HL-60/S4 treated with retinoic acid at 250 ng/mL for 4 days and 3 days (cell line): Measurements from ENCODE around the gene LRRK1.

Source experiments
- in situ Hi-C: fragments of 300-500 bp; cut with MboI; formaldehyde crosslinking; loops from 2 replicates; pipeline ENCODE4 v1.7.0; 2022; ENCODE audit warnings: low sequenced_read_pairs

Gene LRRK1

DNA sequence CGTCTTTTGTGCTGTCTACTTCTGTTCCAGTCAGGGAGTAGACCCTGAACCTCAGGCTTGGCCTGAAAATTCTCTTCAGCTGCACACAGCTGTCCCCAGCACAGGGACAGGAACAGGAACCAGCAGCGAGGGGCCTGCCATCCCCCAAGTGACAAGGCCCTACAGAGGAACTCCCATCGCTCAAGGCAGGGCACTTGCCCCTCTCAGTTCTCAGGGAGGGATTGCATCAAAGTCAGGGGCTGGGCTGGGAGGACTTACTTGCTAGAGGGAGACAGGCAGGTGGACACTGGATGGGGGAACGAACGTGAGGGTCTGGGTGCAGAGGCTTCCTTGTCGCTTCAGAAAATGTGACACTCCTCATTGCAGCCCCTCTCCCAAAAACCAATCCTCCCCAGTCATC, 169.1 kb downstream of the LRRK1 start:
- in situ Hi-C loops, result no loop called here

DNA sequence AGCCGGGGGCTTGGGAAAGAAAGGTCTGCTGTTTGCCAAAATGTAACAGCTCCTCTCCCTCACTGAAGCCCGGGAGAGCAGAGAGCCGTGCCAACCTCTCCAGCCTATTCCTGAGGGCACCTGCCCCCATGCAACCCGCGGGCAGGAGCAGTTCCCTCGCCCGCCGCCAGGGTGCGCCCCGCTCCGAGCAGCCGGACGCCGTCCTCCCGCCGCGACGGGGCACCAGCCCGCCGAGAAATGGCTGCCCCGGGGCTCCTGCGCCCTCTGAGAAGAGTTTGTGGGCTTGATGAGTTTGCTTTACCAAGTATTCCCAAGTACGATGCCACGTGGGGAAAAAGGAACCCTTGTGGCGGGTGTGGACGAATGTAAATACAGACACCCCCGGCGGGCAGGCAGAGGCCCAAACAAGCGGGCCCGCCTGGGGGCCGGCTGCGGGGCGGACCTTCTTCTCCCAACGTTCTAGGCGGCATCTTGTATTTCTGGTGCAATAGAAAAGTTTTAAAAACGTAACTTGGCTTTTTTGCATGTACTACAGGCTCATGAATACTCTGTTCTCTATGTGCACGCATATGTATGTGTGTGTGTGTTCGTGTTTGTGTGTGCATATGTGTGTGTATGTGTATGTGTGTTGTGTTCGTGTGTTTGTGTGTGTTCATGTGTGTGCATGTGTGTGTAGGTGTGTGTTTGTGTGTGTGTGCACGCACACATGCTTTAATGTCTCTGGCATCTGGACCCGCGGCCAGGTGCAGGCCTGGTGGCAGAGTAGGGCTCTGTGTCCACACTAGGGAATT, 169.8 kb downstream of the LRRK1 start:
- in situ Hi-C loops, result no loop called here

DNA sequence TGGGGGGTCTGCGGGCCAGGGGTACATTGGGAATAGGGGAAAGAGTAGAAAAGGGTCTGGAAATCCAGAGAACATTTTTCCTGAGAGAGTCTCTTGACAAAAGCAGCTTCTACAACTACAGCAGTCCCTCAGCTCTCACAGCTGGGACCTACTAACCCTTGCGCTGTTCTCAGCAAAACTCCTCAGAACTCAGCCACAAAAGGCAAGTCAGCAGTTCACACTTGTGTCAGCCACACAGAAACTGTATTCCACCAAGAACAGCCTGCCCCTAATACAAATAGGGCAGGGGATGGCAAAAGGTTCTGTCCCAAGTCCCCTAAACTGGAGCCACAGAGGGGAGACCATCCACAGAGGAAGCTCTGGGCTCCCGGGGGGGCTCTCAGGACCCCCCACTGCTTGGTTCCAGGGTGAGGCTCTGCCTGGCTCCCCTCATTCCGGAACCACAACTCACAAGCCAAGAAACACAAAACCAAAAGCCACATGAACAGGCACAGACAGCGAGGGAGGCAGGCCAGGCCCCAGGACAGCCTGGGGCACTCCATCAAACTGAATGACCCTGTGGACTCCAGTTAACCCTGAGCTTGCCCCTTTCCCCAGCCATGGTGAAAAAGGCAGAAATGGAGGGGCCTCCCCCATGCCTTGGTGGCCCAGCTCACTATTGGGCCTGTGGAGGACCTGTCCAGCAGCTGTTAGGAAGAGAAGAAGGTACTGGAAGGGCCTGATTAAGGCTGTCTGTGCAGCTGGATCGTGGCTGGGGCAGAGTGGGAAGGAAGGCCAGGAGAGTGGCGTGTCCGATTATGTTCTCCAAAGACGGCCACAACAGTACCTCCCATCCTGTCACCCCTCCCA, 170.6 kb downstream of the LRRK1 start:
- in situ Hi-C loops, result loop anchor here (10.0 kb wide), 1 partner anchor 175 kb away; no protein-coding TSS in a partner anchor

DNA sequence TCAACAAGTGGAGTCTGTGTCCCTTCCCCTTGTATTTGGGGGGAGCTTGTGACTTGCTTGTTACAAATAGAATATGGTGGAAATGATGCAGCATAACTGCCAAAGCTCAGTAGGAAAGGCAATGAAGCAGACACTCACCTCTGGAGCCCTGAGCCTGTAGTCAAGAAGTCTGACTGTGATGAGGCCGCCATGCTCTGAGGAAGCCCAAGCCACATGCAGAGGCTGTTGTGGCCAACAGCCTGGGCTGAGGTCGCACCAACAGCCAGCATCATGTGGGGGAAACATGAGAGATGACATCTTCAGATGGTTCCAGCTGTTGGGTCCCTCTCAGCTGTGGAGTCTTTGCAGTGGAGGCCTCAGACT, 171.3 kb downstream of the LRRK1 start:
- in situ Hi-C loops, result loop anchor here (10.0 kb wide), 1 partner anchor 174 kb away; no protein-coding TSS in a partner anchor

DNA sequence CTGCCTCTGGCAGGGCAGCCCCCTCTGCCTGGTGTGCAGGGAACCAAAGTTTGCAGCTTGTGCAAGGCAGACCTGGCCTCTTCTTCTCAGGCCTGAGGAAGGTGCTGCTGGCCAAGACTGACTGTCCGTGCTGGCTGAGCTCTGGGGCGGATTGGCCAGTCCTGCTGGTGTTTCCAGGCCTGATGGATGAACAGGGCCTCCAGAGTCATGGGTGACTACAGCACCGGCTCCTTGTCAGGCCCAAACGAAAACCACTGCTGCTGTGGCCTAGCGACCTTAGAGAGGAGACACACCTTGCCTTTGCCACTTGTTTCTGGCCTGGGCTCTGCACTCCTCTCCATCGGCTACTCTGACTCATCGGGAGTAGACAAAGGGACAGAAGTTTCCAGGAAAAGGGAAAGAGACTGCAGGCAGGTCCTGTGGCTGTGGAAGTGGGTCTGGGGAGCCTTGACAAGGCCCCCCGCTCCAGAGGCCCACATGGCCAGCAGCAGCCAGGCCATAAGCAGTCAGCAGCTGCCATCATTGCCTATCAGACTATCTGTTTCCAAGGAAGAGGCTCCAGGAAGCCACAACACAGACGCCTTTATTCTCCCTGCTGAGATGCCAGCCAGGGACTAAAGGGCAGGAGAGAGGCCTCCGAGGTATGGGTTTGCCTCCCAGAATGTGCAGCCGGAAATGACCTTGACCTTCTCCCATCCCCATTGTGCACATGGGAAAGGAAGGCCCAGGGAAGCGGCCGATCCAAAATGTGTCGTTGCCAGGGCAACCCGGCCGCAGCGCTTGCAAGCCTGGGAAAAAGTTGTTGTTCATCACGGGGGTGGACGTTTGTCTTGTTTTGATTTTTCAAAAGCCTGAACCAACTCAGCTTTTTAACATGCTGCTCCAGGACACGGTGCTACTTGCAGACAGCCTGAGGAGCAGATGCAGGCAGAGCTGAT, 172.2 kb downstream of the LRRK1 start:
- in situ Hi-C loops, result loop anchor here (10.0 kb wide), 1 partner anchor 173 kb away; no protein-coding TSS in a partner anchor

DNA sequence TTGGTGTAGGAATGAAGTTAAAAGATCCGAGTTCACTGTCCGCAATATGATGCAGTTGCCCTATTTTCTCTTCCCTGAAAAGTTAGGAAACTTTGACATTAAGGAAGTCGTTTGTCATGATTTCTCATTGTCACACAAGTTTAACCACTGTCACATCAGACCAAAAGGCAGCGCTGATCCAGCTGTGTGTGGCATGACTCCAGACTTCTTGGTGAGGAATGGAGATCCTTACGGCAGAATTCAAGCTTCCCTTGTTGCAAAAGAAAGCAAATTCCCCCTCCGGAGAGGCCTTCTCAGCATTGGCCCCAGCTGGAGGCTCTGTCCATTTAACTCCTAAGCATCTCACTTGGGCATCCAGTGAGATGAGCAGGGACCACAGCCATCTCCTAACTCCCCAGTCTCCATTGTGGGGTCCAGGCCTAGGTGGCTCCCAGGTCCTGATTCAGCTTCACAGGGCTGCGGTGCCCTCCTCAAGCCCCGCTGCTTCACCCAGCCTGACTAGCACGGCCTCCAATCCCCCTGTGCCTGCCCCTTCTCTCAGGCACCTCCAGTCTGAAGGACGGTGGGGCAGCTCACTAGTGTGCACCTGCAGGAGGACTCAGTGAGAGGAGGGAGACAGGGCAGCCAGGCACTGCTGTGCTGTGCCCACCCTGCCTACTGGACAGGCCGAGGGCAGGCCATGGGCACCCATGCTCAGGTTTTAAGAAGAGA, 173.2 kb downstream of the LRRK1 start:
- in situ Hi-C loops, result loop anchor here (10.0 kb wide), 1 partner anchor 172 kb away; no protein-coding TSS in a partner anchor

DNA sequence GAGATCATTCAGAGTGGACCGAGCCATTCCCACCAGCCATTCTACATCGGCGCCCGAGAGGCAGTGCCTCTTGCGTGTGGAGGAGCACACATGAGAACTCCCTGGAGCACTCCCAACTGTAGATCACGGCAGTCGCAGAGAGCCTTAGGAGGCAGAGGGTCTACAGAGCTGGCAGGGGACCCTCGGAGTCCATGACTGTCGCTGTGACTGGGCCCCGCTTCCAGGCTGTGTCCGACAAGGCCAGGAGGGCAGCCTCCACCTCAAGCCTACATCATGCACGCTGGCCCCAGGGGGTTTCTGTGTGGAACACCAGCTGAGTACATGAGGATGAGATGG, 173.7 kb downstream of the LRRK1 start:
- in situ Hi-C loops, result loop anchor here (10.0 kb wide), 1 partner anchor 172 kb away; no protein-coding TSS in a partner anchor

DNA sequence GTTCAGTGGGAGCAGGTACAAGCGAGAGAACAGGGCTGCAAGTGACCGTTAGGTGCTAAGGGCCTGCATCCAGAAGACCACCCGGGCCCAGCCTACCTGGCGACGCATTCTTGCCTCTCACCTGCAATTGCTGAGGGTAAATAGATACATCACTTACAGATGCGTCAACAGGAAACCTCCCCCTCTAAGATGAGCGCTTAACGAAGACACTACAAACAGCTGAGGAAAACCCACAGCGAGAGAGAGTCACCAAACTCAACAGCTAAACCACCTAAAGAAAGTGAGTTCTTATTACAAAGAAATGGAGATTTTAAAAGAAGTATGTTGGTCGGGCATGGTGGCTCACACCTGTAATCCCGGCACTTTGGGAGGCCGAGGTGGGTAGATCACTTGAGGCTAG, 174.8 kb downstream of the LRRK1 start:
- in situ Hi-C loops, result loop anchor here (10.0 kb wide), 1 partner anchor 171 kb away; no protein-coding TSS in a partner anchor

DNA sequence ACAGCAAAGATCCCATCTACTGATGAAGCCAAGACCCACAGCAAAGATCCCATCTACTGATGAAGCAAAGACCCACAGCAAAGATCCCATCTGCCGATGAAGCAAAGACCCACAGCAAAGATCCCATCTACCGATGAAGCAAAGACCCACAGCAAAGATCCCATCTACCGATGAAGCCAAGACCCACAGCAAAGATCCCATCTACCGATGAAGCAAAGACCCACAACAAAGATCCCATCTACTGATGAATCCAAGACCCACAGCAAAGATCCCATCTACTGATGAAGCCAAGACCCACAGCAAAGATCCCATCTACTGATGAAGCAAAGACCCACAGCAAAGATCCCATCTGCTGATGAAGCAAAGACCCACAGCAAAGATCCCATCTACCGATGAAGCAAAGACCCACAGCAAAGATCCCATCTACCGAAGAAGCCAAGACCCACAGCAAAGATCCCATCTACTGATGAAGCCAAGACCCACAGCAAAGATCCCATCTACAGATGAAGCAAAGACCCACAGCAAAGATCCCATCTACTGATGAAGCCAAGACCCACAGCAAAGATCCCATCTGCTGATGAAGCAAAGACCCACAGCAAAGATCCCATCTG, 176.7 kb downstream of the LRRK1 start:
- in situ Hi-C loops, result loop anchor here (10.0 kb wide), 1 partner anchor 169 kb away; no protein-coding TSS in a partner anchor

DNA sequence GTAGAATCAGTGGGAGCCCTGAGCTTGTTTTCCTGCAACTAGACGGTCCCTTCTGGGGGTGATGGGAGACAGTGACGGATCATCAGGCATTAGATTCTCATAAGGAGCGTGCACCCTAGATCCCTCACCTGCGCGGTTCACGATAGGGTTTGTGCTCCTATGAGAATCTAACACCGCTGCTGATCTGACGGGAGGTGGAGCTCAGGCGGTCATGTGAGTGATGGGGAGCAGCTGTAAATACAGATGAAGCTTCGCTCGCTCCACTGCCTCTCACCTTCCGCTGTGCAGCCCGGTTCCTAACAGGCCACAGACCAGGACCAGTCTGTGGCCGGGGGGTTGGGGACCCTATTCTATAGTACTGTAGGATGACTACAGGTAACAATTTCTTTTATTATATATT, 178.0 kb downstream of the LRRK1 start:
- in situ Hi-C loops, result loop anchor here (10.0 kb wide), 1 partner anchor 168 kb away; no protein-coding TSS in a partner anchor

DNA sequence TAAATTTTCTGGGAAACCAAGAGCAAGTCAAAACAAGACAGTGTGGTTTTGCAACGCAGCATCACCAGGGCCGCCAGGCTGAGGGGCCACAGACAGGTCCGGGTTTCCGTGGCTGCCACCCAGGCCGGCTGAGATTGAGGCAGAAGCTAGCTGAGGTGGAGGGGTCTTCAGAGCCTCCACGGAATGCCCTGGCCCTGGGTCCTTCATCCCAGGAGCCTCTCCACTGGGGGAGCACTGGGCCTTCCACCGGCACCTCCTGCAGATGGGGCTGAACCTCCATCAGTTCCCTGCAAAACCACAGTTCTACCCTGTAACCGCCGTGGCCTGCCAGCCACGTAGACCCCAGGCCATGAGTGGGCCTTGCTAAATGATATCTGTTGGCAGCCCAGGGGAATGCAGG, 180.0 kb downstream of the LRRK1 start:
- in situ Hi-C loops, result loop anchor here (10.0 kb wide), 1 partner anchor 166 kb away; no protein-coding TSS in a partner anchor

DNA sequence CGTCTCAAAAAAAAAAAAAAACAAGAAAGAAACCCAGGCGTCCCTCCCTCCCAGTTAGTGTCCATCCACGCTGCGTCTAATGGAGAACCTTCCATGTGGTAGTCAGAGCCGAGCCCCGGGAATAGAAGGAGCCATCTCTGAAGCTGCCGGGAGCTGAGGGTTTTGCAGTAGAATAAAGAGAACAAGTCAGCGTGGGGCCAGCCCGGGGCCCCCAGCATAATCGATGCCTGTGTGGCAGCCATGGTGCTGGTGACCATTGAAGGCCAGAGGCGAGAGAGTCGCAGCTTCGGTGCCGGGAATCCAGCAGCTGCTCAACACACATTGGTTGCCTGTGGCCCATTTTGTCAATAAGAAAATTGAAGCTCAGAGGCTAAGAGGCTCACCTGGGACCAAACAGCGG, 181.0 kb downstream of the LRRK1 start:
- in situ Hi-C loops, result no loop called here

DNA sequence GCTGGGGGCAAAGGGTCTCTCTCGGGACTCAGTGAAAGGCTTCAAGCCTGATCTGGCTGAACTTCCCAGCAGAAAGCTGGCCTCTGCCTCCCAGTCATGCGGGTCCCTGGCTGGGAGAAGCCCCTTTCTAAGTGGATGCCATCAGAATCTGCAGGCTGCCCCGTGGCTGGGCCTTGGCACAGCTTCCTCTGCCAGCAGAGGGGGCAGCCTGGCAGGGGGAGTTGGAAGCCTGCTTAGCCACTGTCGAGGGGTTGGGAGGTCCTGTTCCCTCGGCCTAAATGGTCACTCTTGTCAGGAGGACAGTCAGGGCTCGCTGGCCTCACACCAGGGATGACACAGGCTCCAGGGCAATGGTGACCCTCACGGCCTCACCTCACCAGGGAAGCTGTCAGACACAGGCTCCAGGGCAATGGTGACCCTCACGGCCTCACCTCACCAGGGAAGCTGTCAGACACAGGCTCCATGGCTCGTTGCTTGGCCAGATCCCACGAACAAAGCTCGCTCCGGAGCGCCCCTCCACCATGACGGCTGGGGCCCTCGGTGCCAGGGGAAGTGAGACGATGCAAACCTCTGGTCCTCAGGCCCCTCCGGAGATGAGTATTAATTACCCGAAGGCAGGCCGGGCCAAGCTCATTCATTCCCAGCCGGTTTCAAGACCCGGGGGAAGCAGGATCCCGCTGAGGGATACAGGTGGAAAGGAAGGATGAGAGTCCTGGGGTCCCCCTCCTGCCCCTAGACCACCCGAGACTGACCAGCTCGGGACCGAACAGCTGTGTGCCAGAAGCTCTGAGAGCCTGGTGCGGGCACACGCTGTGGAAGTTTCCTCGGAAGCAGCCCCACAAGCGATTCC, 181.7 kb downstream of the LRRK1 start:
- in situ Hi-C loops, result no loop called here

DNA sequence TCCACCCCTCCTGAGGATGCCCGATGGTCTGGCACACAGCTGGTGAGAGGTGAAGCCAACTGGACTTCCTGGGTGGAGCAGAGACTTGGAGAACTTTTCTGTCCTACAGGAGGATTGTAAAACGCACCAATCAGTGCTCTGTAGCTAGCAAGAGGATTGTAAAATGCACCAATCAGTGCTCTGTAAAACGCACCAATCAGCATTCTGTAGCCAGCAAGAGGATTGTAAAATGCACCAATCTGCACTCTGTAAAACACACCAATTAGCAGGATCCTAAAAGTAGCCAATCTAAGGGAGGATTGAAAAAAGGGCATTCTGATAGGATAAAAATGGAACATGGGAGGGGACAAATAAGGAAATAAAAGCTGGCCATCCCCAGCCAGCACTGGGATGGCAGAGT, 182.5 kb downstream of the LRRK1 start:
- in situ Hi-C loops, result no loop called here

DNA sequence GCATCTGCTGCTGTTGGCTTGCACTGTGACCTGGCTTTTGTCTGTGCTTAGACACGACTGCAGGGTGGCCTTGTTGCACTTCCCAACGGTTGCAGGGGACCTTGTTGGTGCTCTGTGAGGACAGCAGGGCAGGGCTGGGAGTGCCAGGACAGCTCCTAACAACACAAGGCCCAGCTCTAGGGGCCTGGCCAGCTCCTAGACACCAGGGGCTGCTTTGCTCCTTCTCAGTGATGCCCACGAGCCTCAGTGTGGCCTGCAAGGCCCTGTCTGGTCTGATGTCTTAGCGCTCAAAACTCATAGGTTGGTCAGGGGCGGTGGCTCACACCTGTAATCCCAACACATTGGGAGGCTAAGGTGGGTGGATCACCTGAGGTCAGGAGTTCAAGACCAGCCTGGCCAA, 183.6 kb downstream of the LRRK1 start:
- in situ Hi-C loops, result no loop called here

DNA sequence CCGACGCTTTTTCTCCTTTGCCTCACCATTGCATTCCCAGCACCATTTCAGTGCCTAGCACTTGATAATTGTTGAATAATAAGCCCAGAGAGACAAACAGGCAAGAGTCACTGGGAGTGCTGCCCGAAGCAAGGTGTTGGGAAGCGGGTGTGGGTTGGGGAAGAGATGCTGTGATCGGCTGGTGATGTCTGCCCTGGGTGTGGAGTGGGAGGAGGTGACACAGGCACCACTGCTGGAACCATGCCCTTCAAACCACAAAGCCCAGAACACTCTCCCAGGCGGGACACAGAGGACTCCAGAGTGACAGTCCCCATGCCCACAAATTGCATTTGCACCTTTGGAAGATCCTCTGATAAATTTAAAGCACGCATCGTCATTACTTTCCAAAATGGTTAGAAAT, 184.4 kb downstream of the LRRK1 start:
- in situ Hi-C loops, result no loop called here

DNA sequence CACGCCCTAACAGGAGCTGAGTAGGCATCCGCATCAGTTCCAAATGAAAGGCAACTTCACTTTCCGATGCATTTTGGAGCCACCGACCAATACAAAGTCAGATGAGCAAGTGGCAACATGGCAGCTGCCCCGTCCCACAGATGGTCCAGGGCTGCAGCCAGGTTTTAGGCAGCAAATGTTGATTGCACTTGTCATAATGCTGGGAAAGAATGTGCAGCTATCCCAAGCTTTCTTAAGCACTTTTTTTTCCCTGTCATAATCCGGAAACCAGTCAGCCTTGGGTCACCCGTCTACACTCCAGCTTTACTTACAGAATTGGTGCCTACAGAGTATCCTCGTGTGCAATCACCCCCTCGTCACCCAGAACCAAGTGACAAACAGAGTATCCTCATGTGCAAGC, 185.0 kb downstream of the LRRK1 start:
- in situ Hi-C loops, result no loop called here

DNA sequence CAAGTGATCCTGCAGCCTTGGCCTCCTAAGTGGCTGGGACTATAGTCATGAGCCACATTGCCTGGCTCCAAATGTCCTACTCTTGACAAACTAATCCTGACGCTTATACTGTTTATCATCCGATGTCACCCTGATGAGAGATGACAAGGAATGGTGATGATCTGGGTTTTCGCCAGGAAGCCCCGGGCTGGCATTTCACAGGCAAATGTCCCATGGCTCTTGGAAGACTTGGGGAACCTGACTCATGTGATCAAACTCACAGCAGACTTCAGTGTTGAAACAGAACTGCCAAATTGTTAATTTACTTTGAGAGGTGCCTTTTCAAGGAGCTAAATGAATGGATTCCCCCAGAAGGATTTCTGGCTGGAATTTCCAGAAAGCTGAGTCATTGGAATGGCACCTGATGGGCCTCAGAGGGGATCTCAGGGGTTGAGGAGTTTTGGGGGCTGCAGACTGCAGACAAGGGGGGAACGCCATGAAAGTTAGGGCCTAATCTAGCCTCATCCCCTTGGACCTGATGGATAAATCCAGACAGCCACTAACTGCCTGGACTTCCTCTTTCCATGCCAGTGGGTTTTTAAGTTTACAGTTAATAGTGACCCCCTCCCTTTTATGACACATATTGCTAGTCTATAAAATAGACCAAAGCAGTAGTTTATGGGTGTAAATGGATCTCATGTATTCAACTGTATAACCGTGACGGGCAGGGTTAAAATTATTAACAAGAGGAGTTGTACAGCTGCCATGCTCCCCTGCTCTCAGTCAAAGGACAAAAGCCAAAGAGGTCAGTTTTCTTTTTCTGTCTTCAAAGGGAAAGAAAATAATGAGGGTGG, 186.1 kb downstream of the LRRK1 start:
- in situ Hi-C loops, result no loop called here
